Stimulated activated CD8-positive, alpha-beta memory T cell treated with anti-CD3 and anti-CD28 coated beads, Interleukin-7, amount 100 ng/mL, for 1 hour (primary cell): Measurements from ENCODE around the gene CCDC192.
"Not testable (repeated sequence)": the region's sequence is repeated elsewhere in the genome, so short reads cannot be mapped to it uniquely, and the experiment has no call there.

Experiments
- DNase-seq, 2 donors: peaks; one replicate each; pipeline ENCODE4 v3.0.0-alpha.2; 2020; ENCODE audit warnings: low read depth in 2 of 2

The CCDC192 gene

DNA sequence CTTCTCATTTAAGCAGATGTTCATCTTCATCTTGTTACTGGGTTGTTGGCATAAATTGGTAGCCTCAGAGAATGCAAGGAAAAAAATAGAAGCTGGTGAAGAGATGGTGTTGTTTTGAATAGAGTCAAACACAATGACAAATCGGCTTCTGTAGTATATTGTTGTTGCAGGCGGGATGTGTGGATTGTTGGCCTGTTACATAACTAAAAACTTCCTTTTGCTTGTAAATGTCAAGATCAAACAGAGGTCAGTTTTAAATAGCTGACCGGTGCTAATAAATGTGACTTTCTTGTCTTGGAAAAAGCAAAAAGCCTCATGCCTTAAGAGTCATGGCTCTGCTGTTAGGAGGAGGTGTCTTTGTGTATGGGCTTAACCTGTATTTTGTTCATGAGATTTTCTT lies 59.2 kb downstream of the CCDC192 start:
- no peak for DNase-seq

DNA sequence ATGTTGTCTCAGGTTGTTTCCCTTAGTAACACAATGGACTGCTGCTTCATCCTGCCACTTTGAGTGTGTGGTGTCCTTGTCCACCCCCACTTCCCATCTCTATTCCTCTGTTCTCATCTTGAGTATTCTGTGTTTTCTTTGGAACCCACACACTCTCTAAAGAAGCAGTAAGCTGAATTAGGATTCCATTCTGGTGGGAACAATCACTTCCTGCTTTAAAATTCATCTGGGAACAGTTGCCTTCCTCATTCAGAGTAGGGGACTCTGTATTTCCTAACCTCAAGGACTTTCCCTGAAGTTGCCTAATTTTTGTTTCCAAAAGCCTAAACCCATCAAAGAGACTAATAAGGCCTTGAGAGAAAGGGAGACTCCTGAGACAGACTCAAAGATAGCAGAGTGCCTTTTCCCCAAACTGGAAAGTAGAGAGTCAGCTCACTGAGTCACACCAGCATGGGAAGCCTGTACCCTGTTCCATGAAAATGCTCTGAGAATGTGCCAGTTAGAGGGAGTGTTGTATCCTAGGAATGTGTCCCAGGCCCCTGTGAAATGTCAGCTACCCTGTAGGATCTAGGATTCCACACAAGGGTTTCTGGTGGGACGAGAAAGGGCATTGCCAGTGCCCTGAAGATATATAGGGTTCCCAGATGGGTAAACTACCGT lies 63.6 kb downstream of the CCDC192 start:
- DNase-seq: no peak

DNA sequence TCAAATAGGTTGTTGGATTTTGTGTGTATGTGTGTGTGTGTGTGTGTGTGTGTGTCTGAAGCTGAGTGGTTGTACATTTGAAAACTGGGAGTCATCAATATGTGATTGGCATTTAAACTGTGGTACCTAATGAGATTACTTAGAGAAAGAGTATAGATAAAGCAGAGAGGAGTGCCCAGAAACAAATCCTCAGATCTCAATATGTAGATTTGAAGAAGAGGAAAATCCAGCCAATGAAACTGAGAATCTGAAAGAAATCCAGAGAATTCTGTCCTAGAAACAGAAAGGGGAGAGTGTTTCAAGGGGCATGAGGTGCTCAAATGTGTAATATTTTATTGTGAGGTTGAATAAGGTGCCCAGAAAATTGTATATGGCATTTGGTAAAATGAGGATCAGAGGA lies 66.2 kb downstream of the CCDC192 start:
- no peak for DNase-seq

DNA sequence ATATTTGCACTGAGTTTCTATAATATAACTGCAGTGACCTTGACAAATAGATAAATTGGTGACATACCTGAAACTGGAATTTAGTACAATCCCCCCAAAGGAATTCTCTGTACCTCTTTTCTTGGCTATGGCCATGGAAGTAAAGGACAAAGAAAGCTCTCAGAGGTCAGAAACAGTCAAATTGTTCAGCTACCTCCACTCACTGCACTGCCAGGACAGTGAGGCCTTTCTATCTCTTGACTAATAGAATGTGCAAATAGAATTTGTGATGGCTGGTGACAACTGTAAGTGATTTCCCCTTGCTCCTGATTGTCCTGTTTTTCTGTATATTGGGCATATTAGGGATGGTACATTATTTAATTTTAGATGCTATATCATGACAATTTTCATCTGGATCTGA lies 67.1 kb downstream of the CCDC192 start:
- no peak for DNase-seq

DNA sequence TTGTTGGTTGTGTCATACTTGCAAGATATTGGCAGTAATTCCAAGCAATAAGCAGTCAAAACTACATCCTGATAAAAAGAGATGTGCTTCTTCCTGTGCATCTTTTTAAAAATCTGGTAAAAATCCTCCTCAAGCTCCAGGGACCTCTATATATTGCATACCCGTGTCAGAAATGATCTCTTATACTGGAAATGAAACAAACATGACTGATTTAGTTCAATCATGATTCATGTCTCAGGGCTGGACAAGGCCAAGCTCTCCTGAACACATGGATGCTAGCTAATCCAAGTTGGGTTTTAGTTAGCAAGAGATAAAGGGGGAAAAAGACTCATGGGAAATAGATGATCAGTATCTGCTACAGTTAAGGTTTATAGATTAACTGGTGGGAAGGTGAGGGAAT lies 69.3 kb downstream of the CCDC192 start:
- DNase-seq: no peak

DNA sequence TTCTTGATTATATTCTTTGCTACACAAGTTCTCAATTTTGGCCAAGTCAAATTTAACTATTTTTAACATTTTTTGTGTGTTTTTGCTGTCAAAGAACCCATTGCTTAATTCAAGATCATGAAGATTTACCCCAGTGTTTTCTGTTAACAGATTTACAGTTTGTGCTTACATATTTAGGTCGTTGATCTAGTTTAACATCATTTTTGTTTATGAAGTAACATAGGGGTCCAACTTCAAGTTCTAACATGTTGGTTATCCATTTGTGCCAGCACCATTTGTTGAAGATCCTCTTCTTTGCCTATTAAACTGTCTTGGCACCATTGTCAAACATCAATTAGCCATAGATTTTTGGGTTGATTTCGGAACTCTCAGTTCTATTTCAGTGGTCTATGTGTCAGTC lies 71.0 kb downstream of the CCDC192 start:
- no peak for DNase-seq

DNA sequence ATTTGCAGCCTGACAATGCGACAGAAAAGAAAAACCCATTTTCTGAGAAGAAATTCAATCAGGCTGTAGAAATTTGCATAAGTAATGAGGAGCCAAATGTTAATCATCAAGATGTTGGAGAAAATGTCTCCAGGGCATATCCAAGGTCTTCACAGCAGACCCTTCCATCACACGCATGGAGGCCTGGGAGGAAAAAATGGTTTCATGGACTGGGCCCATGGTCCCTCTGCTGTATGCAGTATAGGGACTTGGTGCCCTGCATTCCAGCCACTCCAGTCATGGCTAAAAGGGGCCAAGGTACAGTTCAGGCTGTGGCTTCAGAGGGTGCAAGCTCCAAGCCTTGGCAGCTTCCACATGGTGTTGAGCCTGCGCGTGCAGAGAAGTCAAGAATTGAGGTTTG lies 73.3 kb downstream of the CCDC192 start:
- DNase-seq: no peak

DNA sequence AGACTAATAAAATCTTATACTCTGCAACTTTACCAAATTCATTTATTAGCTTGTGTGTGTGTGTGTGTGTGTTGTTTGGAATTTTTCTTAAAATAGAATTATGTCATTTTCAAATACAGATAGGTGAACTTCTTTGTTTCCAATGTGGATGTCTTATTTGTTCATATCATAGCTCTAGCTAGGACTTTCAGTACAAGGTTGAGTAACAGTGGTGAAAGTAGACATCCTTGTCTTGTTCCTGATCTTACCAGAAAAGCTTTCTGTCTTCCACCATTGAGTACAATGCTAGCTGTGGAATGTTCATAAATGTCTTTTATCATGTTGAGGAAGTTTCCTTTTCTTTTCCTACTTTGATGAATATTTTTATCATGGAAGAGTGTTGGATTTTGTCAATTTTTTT lies 74.8 kb downstream of the CCDC192 start:
- no peak for DNase-seq

DNA sequence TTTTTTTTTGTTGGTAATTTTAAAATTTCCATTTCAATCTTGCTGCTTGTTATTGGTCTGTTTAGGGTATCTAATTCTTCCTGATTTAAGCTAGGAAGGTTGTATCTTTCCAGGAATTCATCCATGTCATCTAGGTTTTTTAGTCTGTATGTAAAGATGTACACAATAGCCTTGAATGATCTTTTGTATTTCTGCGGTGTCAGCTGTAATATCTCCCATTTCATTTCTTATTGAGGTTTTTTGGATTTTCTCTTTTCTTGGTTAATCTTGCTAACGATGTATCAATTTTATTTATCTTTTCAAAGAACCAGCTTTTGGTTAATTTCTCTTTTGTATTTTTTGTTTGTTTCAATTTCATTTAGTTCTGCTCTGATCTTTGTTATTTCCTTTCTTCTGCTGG lies 79.3 kb downstream of the CCDC192 start:
- not testable (repeated sequence) for DNase-seq

DNA sequence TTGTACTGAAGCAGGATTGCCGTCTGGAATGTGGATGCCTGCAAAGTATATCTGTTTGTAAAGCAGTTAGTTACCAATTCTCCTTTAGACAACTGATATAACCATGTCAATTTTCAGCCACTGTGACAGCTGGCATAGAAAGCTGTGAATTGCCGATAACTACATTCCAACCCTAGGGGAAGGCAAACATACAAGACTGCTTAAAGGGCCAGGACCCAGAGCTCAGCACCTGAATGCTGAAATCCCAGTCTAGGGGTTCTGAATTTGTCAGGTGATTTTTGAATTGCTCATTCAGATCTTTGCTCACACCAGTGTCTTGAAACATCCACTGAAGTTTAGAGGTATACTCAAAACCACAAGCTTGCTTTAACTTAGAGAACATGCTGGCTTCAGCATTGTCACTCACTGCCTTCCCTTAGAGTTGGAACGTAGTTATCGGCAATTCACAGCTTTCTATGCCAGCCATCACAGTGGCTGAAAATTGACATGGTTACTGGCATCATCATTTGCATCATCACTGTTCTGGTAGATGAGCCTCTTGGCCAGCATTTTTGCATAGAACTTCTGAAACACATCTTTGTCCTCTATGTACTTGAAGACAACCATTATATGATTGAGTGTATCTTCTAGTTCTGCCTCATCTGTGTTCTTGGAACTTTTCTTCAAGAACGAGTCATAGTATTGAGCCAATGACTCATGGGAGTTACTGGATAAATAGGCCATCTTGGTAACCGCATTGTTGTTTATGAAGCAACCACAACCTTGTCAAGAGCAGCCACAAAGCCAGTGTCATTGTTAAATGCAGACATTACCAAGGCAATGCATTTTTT lies 82.1 kb downstream of the CCDC192 start:
- DNase-seq: no peak

DNA sequence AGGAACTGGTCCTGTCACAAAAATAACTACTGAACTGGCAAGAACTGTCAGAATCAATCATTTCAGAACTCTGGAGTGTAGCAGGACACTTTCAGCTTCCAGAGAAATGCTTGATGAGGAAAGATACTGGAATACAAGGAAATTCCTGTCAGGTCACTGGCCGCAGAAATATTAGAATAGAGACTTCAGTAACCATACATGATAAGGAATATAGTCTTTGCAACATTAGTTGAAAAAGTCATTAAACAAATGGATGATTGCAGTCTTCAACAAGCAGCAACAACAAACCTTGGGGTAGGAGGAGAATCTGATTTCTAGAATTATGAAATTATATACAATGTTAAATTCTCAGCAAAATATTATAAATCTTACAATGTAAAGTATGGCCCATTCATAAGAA lies 88.2 kb downstream of the CCDC192 start:
- DNase-seq: no peak

DNA sequence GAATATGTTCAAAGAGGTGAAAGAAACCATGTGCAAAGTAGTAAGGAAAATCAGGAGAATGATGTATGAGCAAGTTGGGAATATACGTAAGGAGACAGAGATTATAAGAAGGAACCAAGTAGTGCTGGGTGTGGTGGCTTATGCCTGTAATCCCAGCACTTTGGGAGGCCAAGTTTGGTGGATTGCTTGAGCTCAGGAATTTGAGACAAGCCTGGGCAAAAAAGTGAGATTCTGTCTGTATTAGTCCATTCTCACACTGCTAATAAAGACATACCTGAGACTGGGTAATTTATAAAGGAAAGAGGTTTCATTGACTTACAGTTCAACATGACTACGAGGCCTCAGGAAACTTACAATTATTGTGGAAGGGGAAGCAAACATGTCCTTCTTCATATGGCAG lies 88.7 kb downstream of the CCDC192 start:
- not testable (repeated sequence) for DNase-seq

DNA sequence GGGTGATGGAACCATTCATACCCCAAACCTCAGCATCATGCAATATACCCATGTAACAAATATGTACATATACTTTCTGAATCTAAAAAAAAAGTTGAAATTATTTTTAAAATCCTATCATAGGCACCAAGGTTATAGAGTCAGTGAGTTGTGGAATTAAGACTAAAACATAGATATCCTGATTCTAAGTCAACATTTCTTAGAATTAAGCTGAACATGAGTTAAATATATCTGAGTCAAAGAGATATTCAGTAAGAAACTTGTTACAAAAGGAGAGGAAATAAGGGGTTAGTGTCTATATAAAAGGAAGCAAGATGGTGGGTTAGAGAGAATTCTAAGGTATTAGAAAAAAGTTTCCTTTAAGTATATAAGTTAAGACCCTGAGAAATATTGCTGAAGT lies 89.9 kb downstream of the CCDC192 start:
- no peak for DNase-seq

DNA sequence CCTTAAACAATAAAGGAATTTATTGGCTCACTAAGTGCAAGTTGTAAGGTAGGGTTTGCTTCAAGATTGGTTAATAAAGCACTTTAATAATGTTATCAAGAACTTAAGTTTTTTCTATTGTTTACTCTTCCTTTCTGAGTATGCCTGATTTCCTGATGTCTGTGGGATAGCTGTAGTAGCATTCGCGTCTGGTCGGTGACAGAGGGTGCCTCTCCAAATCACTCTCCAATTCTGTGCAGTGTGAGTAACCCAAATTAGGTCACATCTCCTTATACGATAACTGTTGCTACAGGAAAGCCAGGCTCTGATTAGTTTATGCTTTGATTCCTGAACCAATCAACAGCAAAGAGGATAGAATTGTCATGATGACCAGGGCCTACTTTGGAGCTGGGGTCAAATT lies 90.7 kb downstream of the CCDC192 start:
- no peak for DNase-seq

DNA sequence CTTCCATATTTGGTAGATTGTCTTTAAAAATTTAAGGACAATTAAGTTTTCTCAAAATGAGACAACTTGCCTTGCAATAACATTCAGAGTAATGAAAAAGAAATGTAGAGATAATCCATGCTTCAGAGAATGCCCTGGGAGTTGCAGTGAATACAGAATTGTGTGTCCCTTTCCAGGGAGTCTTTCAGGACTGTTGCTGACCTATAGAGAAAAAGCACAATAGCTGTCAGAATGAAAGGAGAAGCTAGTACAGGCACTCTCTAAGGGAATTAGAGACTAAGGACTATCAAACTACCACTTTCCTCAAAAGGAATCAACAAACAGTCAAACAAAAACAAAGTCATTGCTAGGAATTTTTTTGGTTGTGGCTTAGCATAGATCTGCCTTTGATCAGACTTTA lies 93.0 kb downstream of the CCDC192 start:
- DNase-seq: no peak

DNA sequence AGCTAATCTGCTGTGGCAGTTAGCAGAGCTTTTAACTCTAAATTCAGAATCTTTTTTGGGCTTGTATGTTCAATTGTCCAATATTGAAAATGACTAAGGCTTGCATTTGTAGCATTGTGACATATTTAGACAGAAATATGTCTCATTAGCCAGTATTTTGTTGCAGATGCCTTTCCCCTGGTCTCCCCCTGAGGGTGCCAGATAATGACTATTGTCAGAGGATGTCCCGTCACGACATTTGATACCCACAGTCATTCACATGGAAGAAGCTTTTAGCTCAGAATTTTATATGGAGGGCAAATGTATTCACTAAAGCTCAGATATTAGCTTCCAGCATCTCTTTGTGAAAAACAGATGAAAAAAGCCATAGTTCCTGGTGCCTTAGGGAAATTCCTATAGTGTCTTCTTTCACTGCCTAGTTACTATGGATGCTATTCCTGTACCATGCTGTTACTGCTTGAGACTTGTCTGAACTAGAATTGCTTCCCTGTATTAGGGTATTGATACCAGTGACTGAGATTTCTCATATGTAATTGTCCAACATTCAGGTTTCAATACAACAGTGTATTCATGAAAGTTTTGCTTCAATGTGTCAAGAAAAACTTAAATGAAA lies 96.2 kb downstream of the CCDC192 start:
- no peak for DNase-seq

DNA sequence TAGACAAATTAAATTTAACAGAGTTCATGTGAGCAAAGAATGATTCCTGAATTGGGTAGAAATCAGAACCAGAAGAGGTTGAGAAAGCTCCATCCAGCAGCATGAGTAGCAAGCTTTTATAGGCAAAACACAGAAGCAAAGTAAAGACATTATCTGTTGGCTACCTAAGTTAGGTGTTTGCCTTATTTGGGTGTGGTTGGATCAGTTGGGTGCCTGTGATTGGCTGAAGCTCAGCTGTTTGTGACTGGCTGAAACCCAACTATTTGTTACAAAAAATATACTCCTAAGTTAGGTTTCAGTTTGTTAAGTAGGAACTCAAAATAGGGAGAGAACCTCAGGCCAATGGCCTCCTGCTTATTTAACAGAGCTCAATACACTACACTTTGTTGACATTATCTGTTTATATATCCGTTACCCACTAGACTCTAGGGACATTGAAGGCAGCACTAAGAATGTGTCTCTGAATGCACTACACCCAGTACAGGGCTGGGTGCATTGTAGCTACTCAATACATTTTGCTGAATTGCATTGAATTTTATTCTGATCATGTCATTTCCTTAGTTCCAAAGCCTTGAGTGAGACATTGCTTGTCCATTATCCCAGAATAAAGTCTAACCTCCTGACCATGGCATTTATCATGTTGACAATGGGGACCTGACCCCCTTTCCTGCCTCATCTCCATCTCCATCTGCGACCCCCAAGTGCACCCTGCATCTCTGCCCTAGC lies 98.7 kb downstream of the CCDC192 start:
- DNase-seq: no peak

DNA sequence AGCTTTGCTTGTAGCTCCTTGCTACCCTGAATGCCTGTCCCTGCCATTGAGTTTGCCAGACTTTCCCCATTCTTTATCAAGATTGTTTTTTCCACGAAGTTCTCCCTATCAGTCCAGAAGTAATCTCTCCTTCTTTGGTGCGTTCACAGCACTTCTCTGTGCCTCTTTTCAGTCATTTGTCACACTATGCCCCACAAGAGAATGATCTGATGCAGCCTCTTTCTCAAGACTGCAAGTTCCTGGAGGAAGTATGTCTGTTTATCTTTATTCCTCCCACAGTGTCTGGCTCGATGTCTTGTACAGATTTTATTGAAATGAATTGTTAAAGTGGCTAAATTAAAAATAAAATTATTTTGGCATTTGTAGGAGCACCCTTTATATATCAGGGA lies 99.3 kb downstream of the CCDC192 start:
- no peak for DNase-seq

DNA sequence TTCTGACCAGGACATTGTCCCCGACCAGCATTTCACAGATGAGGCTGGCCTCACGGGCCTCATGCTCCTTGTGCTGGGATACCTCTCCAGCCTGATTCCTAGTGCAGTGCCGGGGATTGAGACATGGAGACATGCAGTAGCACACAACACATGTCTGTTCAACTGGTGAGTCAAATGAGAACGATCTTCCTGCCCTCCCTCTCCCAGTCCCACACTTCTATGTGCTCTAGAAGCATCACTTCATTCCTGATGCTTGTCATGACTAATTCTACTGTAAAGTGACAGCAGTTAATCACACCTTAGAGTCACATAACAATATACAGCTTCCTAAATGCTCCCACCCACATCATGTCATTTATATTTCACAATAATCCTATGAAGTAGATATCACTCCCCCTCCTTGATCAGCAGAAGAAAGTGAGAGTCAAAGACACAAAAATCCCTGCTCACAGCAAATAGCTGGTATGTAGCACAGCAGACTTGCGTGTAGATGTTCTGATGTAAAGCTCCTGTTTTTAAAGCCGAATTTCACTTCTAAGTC lies 101.8 kb downstream of the CCDC192 start:
- DNase-seq: no peak

DNA sequence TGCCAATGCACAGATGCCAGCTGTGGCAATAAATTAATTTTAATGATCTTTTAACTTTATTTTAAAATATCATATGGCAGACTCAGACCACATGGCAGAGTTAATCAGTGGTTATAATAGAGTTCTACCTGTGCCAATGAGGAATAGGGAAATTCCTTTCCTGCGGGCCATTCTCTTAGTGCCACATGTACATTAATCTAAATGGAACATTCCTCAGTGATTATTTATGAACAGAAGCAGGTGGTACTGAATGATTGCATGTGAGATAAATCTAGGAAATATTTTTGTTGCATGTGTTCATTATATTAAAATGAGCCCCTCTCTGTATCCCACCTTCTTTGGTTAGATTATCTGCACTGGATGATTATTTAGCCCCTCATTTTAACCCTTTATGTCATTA lies 102.3 kb downstream of the CCDC192 start:
- no peak for DNase-seq

DNA sequence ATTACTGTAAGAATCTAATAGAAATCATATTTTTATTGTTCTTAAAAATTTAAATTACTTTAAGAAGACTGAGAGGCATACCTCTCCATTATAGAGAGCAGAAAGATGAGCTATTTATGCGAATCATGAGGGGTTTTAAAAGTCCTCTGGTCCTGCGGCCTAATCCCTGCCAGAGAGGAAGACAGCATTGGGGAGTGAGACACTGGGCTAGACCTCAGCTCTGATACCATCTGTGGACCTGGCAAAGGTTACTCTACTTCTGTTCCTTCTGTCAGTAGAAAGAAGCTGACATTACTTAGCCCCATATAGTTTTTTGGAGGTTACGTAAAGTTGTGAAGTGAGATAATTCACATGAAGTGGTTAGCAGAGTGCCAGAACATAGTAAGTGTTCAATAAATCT lies 103.6 kb downstream of the CCDC192 start:
- DNase-seq: no peak

DNA sequence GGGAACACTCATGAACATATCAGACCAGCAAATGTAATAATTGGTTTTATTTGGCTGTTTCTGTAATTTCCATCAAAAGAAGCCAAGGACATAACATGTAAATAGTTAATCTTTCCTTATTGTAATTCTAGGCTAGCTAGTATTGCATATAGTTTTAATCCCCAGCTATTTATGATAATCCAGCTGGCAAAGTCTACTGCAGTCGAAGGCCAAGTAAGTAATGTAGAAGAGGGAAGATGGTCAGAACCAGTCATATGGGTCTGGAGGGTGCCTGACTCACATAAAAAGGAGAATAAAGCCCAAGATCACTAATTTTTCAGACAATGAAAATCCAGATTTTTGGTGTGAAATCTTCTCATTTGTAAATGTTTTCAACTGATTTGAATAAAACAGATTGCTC lies 106.3 kb downstream of the CCDC192 start:
- DNase-seq: no peak
